GM04504 (cell line): ENCODE results near the gene KAT2A.
A peak's percentile ranks its signal among the peaks of the same experiment; 100 is the strongest.

Source experiments
- DNase-seq: peaks from one replicate; pipeline ENCODE4 v3.0.0-alpha.2; 2012; ENCODE audit warnings: low read depth

The KAT2A gene

DNA sequence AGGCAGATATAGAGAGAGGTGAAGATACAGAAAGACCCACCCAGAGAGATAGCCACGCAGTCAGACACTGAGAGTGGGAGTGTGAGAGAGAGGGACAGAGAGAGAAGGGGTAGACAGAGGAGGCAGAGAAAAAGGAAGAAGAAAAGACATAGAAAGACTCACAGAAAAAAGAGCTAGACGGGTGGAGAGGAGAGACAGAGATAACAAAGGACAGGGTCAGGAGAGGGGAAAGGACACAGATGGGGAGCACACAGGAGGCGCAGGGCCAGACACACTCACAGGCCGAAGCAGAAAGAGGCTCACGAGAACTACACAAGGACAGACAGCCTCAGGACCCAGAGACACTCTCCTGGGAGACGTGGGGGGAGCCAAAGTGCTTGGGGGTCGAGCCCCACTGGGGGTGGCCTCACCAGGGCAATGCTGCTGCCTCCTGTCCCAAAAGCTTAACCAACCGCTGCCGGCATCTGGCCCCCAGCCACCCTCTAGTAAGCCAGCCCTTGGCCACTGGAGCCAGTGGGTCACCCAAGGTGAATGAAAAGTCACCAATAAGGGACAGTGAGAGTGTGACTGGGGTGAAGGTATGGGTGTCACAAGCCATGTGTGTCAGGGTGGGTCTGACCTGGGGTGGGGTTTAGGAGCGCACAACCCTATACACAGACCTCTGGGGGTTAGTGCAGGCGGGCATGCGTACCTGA lies 26.6 kb downstream of the KAT2A start:
- DNase-seq, result no peak

DNA sequence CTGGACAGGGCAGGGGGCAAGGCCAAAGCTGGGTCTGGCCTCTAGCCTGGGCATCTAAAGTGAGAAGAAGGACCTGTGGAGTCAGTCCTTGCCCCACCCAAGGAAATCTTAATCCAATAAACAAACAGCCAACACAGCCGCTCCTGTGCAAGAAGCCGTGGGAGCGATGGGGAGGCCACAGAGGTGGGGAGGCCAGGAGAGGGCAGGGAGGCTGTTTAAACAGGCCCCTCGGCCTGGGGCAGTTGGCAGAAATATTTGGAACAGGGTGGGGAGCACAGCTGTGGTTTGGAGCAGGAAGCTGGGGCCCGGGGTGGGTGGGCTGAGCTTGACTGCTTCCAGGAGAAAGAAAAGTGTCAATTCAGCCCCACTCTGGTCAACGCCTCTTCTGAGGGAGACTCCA lies 28.2 kb downstream of the KAT2A start:
- no peak for DNase-seq

DNA sequence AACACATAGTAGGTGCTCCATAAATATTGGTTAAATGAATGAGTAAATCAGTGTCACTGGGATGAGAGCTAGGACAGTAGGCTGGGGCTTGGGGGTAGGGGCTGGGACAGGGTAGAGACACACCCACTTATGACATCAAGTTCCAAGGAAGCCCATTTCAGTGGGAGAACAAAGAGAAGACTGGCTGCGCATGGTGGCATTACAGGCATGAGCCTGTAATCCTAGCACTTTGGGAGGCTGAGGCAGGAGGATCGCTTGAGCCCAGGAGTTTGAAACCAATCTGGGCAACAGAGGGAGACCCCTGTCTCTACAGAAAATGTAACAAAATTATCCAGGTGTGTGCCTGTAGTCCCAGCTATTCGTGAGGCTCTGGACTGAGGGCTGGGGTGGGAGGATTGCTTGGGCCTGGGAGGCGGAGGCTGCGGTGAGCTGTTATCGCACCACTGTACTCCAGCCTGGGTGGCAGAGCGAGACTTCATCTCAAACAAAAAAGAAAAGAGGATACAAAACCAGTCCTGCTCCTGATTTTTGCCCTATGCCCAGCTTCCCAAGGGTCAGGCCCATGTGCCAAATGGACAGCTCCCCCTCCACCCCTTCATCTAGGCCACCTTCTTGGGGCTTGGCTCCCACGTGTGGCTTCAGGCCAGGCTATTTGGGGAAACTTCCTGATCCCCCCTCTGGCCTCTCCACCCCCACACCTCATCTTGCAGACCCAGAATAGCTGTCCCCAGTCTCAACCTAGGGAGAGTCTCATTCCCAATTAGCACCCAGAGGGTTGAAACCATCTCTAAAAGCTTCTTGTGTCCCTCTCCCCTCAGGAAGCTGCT lies 30.0 kb downstream of the KAT2A start:
- no peak for DNase-seq

DNA sequence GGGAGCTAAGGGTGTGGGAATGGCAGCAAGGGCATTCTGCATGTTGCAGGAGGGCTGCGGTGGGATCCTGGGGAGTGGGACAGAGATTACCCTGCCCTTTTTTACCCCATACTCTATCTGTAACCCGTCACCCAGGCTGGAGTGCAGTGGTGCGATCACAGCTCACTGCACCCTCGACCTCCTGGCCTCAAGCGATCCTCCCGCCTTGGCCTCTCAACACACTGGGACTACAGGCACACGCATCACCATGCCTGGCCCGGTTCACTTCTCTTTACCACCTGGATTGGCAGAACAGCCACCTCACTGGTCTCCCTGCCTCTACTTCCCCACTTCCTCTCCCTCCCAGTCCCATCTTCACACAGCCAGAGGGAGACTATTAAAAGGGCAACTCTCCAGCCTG lies 32.4 kb downstream of the KAT2A start:
- DNase-seq, result no peak

DNA sequence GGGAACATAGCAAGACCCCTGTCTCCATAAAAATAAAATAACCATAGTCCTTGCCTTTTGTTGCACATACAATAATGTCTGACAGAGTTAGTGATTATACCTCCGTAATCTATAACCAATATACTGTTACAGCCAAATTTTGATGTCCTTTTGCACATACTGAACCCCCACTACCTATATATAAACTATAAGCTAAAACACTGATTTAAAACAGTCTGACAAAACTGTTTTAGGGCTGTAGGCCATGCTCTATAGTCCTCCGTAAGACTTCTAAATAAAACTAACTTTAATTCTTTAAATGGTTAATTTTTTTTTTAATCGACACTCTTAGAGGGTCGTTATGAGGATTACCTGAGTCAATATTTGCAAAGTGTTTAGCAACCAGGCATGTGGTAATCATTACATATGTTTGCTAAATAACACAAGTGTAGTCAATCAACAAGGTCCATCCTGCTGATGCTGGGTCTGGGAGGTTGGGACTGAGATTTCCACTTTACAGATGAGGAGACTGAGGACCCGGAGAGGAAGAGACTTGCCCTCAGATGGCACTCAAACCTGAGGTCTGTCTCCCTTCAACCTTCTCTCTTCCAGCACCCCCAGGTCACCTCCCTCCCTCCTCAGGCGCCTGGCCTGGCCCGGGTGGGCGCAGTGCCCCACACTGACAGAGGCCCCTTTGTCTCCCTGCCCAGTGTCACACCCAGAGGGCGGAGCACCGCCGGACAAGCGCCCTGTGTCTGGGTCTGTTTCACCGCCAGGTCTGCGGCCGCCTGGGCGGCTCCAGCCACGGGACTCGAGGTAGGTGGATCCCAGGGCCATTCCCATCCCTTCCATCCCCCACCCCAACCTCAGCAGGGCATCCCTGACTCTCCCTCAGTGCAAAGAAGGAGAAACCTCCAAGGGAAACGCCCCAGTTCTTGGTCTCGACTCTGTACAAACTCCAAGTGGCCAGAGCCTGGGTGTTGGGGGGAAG lies 33.1 kb downstream of the KAT2A start:
- DNase-seq, result no peak

DNA sequence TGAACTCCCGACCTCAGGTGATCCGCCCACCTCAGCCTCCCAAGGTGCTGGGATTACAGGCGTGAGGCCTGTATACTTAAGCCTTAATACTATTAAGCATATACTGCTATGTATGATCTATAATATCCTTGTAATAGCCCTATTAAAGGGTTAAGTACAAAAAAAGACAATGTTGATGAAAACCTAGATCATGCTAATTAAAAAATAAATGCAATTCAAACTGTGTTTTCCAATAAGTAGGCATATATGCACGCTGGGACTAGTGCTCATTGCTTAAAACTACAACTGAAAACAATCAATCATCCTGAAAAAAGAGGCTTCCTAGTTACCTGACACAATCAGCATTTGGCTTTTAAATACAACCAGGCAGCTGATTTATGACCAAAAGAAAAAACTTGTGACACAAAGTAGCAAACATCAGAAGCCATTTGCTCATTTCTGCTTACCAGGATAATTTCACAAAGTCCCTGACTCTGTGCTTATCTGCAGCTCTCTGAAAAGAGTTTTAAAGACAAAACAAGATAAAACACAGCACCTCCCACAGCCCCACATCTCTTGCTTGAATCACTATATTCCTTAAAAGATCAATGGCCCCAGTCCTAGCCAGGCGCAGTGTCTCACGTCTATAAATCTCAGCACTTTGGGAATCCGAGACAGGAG lies 34.0 kb downstream of the KAT2A start:
- DNase-seq, result no peak

DNA sequence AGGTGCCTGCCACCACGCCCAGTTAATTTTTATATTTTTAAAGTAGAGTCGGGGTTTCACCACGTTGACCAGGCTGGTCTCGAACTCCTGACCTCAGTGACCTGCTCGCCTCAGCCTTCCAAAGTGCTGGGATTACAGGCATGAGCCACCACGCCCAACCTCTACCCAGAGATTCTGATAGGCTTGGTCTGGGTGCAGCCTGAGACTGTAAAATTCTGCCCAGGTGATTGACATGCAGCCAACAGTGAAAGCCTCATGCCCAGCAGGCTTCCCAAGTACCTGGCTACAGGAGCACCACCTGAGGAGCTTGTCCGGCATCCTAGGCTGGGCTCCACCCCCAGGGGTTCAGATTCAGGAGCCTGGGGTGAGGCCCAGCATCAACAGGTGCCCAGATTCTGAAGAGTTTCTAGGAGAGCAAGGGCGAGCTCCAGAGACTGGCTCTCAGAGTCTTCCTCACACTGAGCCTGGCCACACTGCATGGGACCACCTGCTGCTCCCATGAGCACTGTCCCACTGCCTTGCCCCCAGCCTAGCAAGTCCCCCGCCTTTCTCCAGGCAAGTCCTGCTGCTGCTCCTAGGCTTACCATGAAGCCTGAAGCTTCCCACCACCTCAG lies 39.5 kb downstream of the KAT2A start:
- no peak for DNase-seq

DNA sequence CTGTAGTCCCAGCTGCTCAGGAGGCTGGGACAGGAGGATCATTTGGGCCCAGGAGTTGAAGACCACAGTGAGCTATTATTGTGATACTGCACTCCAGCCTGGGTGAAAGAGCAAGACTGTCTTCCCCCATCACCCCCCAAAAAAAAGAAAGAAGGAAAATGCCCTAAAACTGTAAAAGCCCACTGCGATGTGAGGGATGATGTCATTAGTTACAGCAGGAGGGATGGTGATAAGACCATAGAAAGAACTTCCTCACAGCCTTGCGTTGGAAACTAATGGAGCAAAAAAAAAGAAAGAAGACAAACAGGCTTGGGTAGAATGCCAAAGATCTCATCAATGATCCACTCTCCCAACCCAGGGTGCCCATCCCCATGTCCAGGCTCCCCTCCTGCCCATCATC lies 41.6 kb downstream of the KAT2A start:
- no peak for DNase-seq

DNA sequence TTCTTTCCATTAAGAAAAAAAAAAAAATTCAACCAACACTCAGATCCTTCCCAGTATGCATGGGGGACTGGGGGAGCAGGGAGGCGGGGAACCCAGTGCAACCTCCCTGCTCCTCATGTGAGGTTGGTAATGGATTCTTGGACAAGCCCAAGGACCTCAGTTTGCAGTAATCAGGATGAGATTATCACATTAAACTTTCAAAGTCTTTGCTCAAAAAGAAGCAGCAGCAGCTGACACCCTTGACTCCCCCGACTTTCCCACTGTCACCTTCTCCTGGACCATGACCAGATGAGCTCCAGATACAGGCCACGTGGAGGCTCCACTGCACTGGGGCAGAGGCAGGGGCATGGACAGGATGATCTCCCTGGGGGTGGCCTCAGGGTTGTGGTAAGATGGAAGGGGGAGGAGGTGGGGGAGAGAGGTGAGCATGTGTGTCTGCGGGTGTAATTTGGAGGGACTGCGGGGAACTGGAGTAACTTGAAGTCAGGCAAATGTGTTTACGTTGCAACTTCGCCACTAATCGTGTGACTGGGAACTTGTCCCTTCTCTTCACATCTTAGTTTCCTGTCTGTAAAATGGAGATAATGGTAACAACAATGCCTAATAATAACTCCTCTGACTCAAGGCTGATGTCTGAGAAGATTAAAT lies 42.6 kb downstream of the KAT2A start:
- DNase-seq, result no peak

DNA sequence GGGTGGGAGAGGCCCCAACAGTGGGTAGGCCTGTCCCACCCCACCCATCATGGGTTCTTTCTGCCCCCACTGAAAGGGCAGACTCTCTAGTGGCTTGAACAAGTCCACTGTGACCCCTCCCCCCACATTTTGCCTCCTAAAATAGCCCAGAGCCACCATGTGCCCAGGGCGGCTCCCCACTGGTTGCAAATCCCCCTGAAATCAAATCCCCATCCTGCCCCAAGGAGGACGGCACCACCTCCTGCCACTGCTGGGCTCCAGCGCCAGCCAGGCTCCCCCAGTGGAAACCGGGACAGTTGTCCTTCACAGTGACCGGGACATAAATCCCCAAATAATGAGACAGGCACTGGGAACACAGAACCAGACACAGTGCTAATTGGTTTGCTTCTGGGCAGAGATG lies 43.4 kb downstream of the KAT2A start:
- no peak for DNase-seq

DNA sequence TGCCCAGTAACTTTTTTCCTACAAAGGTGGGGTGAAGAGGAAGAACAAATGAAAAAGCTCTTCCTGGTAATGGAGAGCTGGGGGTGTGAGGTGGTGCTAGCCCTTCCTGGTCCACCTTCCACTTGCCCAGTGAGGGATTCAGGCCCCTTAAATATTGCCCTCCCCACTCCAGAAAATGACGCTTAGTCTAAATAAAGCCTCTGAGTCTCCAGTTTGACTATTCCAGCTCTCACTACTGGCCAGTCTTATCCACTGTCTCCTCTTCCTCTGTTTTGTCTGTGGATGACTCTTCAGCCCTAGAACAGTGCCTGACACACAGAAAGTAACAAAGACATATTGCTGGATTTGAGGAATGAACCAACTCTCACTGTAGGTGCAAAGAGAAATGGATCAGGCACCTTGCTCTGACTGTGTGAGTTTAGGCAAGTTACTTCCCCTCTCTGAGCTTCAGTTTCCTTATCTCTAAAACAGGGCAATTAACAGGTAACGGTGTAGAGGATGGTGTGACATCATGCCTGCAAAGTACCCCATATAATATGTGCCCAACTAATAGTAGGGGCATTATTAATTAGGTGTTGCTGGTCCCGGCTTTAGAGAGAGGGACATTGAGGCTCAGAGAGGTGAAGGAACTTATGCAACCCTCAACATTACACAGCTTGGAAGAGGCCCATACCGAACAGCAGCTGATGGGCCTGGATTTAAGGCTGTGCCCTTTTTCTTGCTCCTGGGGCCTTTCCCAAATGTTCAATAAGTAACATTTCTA lies 44.2 kb downstream of the KAT2A start:
- no peak for DNase-seq

DNA sequence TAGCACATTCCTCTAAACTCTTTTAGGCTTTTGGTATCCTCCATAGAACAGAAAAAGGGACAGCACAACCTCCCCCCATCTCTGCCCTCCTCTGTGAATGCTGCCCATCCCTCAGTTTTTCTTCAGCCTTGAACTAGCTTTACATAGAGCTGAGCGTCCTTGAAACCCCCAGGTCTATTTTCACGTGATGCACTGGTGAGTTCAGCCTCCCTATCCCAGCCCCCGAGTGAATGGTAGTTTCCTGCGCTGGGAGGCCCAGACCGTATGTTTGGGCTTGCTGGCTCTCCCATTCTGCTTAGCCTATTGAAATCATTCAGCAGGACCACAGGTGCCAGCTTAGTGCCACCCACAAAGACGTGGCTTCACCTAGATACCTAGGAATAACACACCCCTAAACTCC lies 45.4 kb downstream of the KAT2A start:
- no peak for DNase-seq

DNA sequence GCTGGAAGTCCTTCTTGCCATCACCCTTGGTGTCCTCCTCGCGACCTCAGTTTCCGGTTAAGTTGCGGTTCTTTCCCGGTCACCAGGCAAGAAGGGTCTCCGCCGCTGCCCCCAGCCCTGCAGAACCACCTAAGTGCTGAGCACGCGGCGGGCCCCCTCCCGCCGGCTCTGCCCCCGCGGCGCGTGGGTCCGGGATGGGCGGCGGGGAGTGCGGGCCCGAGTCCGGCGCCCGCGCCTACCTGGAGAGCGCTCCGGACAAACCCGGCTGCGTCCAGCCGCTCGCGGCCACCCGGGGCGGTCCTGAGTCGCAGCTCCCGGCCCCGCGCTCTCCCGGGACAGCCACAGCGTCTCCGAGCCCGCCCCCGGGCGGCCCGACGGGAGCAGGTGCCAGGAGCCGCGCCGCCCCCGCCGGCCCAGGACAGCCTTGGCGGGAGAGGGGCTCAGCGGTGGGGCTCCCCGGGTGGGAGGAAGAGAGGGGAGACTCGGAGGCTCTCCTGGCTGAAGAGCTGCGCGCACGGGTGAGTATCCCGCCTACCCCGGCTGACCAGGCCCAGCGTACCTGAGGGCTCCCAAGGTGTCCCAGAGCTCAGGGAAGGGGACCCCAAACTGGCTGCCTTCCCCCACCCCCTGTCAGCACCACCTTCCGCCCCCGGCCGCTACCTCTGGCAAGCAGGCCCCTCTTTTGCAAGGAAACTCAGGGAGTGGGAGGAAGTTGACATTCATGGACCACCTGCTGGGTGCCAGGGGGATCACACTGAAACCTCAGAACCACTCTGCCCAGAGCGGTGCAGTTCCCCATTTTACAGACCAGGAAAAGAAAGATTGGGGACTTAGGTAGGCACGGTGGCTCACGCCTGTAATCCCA lies 48.6 kb downstream of the KAT2A start:
- no peak for DNase-seq

DNA sequence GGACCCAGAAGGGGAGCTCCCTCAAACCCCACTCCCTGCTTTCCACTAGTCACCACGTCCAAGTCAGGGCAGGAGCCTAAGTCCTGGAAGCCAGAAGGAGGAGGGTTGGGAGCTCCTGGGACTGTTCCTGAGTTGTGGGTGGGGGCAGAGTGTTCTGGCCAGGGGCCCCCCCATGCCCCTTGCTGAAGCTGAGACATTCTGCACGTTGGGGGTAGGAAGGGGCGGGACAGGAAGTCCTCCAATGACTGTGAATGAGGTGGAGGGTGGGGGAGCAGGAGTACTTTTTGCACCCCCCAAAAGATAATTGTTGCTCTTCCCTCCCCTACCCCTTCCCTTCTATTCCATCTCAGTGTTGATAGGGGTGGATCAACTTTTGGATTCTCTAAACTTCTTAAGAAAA lies 49.4 kb downstream of the KAT2A start:
- DNase-seq, result no peak

DNA sequence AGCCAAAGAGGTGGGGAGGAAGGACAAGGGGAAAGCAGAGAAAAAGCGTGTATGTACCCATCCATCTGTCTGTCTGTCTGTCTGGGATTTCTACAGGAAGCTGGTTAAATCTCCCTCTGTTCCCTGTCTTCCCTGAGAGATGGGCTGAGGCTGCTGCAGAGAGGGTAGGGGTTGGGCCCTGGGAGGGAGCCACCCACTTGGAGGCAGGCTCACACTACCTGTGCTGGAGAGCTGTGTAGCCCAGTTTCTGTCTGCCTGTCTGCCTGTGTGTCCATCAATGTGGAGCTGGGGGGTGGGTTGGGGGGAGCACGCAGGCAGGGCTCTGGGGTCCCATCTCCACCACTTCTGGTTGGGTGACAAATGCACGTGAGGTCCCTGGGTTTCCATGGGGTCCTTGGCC lies 52.2 kb downstream of the KAT2A start:
- no peak for DNase-seq

DNA sequence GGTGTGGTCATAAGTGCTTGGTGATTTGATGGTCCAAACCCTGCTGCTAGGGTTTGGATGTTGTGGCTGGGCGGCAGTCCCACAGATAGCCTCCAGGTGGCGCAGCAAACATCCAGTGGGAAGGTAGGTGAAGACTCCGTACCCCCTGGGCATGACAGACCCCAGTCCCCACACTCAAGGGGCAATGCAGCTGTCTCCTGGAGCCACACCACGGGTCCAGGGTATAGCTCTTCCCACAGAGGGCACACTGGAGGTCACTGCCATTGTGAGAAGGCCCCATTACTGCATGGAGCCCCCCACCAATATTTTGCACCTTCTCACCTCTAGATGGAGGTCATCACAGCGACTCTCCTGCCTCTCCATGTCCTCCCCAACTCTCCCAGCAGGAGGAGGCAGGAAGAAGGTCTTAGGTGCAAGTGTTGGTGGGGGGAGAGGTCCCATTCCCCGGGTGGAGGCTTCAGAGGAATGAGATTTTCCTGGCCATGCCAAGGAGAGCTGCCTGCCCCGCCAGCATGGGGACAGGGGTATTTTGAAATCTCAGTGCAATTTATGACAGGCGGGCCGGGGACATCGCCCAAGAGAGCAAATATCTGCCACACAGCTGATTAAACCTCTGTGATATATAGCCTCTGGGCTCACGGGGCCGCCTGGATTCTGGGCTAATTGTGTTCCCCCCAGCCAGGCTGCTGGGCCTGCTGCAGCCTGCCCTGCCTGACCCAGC lies 53.6 kb downstream of the KAT2A start:
- DNase-seq, result peak; percentile 10

DNA sequence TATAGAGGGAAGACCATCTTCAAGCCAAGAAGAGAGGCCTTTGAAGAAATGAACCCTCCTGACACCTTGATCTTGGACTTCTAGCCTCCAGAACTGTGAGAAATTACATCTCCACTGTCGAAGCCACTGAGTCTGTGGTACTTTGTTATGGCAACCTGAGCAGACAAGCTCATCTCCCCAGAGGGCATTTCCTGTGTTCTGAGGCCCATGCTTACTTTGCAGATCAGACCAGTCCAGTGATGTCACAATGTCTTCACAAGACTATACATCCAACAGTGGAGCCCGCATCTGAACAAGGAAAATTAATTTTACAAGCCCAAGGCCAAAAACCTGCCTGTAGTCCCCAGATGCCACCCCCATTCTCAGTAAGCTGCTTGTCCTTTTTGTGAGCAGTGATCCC lies 56.0 kb downstream of the KAT2A start:
- DNase-seq, result no peak
